Activated naive CD4-positive, alpha-beta T cell treated with anti-CD3 and anti-CD28 coated beads, Interleukin-2, amount 50 U/mL, for 24 hours (primary cell): ENCODE data around the gene METAP1D.

Experiments used
- H3K27ac Mint-ChIP-seq: one replicate; pipeline ENCODE4 v1.8.0; 2021; ENCODE audit warnings: mild to moderate bottlenecking, mixed read lengths
- H3K27me3 Mint-ChIP-seq: one replicate; pipeline ENCODE4 v1.8.0; 2021; ENCODE audit warnings: mixed read lengths
- H3K36me3 Mint-ChIP-seq: one replicate; pipeline ENCODE4 v1.8.0; 2021; ENCODE audit warnings: mixed read lengths
- H3K4me1 Mint-ChIP-seq: one replicate; pipeline ENCODE4 v1.8.0; 2021; ENCODE audit warnings: mixed read lengths
- H3K4me3 Mint-ChIP-seq: one replicate; pipeline ENCODE4 v1.8.0; 2021; ENCODE audit warnings: mild to moderate bottlenecking, mixed read lengths
- H3K9me3 Mint-ChIP-seq: one replicate; pipeline ENCODE4 v1.8.0; 2021; ENCODE audit warnings: mixed read lengths

Gene METAP1D

DNA sequence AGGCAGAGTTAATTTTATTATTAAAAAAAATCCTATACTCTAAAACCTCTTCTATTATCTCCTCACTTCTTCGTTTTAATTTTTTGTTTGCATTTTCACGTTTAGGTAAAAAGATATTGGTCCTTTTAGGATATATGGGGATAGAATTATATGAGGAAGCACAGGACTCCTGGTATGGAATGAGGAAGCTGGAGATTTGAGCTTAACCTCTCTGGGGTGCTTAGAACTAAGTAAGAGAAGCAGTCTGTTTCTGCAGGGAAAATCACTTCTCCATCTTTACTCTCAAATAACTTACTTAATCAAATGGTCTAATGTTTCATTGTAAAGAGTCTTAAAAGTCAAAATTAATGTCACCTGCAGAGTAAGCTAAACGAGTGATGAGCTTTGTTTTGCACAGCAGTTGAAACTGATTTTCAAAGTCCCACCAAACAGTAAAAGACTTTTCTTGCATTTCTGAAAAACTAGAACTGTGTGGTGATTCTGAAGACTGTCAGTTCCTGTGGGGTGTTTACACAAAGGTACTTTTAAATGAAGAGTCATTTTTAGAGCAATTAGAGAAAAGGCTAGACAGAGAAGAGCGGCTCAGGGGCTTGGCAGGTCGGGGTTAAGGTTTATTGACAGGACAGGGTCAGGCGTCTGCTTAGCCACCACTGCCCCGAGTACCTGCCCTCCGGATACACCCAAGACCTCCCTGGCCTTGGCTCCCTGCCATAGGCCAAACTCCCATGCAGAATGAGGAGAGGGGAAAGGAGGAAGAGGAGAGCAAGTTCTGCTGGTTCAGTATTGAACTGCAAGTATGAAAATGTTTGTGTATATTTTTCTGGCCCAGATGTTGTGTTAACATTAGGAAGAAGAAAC lies 21.6 kb downstream of the METAP1D start:
- Mint-ChIP-seq H3K9me3 (no peaks in the 10 kb centered on the region), H3K27ac (no peak overlapping the region), H3K27me3 (no peaks in the 10 kb centered on the region), H3K4me3 (no peak overlapping the region), H3K4me1 (no peaks in the 10 kb centered on the region), H3K36me3 (peaks cover 3% of the 10 kb centered on the region)

DNA sequence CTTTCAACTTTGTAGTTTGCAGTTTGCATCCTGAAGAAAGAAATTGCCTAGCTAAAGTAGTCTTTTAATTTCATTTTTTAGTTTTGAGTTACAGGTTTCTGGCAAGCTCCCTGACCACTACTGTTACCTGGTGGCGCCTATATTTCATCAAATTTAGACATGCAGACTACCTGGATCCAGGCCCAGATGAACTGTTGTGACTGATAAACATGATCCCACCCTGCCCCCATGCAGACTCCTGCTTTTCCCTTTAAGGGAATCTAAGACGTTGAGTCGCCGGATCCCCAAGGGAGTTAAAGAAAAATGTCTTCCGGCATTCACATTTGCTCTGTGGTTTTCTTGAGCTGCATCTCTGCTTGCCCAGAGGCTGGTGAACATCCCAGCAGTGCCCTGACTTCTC lies 22.2 kb downstream of the METAP1D start:
- Mint-ChIP-seq H3K4me3 (no peak overlapping the region), H3K36me3 (no peaks in the 10 kb centered on the region), H3K4me1 (no peaks in the 10 kb centered on the region), H3K27ac (no peak overlapping the region), H3K27me3 (no peaks in the 10 kb centered on the region), H3K9me3 (no peaks in the 10 kb centered on the region)

DNA sequence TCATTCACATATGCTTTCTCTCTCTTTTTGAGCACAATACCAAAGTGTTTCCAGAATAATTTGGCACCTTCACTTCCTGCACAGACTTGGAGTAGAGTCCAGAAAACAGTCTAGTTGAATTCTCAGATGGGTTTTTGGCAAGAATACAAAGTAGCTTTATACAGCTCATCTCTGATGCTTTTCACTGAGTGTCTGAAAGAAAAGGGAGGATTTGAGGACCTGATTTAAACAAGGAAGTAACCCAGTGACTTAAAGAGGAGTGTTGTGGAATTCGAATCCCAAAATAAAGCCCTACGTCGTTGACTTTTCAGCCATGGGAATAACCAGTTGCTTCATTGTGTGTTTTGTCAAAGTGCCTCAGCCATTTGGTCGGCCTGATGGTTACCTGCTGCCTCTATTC lies 31.8 kb downstream of the METAP1D start:
- no peak overlapping the region for H3K4me3 Mint-ChIP-seq
- H3K4me1 Mint-ChIP-seq = no peaks in the 10 kb centered on the region
- H3K27ac Mint-ChIP-seq = no peak overlapping the region
- no peaks in the 10 kb centered on the region for H3K9me3 Mint-ChIP-seq
- H3K27me3 Mint-ChIP-seq = no peaks in the 10 kb centered on the region
- no peaks in the 10 kb centered on the region for H3K36me3 Mint-ChIP-seq

DNA sequence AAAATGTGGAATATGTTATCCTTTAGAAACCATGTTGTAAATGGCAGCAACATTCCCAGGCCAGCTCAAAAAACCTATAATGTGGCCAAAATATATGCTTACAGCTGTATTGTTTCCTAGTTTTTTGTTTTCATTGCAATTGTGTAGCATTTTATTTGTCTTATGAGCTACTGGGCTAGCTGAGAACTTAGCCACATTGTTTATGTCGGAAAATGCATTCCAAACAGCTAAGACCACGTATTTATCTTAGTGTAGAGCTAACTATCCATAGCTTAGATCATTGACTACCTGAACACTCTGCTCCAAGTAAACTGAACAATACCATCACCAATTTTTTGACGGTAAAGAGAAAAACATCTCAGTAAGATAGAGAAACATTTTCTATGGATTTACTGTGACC lies 38.4 kb downstream of the METAP1D start:
- H3K27me3 Mint-ChIP-seq = no peaks in the 10 kb centered on the region
- H3K4me1 Mint-ChIP-seq = no peaks in the 10 kb centered on the region

DNA sequence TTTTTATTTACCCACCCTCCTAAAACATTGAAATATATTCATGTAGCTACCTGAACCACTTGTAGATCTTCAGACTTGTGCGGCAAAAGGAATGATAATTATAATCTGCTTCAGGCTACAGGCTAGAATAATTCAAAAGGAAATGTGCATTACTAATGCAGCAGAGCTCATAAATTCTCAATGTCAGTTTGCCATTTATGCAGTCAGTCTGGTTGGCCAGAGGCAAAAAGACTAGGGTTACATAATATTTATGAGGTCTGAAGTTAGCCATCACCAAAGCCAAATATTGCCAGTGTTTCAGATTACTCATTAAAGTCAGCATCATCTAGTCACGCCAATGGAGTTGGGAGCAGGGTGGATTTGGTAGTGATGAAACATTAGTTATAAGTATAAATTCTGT lies 38.9 kb downstream of the METAP1D start:
- Mint-ChIP-seq H3K27me3 (no peaks in the 10 kb centered on the region), H3K27ac (no peak overlapping the region), H3K4me3 (no peak overlapping the region), H3K36me3 (peaks cover 1% of the 10 kb centered on the region), H3K4me1 (no peaks in the 10 kb centered on the region), H3K9me3 (no peaks in the 10 kb centered on the region)

More for the DNA sequence above, 38.4 kb downstream of the METAP1D start:
- Mint-ChIP-seq H3K36me3 (peaks cover 1% of the 10 kb centered on the region), H3K27ac (no peak overlapping the region), H3K9me3 (no peaks in the 10 kb centered on the region), H3K4me3 (no peak overlapping the region)

DNA sequence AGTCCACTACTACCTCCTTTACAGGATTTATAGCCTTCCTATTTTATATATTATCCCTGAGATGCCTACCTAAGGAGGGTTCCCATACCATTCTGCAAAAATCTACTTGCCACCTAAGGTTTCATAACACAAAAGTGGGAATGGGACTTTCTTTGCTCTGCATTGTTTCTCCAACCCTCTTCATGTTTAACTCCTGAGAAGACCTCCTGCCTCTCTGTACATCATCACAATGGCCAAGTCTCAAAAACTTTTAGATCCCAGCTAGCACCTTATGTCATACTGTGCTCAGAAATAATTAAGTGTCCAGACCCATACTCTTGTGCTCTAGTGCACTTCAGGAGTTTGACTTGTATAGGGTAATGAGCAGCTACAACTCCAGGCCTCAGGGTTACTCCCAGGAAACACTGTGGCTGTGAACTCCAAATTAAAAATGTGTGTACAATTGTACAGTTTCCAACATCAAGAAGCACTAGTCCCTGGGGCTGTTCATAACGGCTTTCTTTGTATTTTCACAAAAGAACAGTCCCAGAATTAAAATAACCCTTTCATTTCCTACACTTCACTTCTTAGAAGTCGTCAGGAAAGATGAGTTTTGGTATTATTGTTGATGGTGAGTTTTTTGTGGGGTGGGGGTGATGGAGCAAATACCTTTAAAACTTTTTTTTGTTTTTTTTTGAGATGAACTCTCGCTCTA lies 39.4 kb downstream of the METAP1D start:
- no peak overlapping the region for H3K27ac Mint-ChIP-seq
- H3K4me1 Mint-ChIP-seq = no peaks in the 10 kb centered on the region
- H3K27me3 Mint-ChIP-seq = no peaks in the 10 kb centered on the region
- no peaks in the 10 kb centered on the region for H3K9me3 Mint-ChIP-seq
- H3K4me3 Mint-ChIP-seq = no peak overlapping the region
- peaks cover 1% of the 10 kb centered on the region for H3K36me3 Mint-ChIP-seq

DNA sequence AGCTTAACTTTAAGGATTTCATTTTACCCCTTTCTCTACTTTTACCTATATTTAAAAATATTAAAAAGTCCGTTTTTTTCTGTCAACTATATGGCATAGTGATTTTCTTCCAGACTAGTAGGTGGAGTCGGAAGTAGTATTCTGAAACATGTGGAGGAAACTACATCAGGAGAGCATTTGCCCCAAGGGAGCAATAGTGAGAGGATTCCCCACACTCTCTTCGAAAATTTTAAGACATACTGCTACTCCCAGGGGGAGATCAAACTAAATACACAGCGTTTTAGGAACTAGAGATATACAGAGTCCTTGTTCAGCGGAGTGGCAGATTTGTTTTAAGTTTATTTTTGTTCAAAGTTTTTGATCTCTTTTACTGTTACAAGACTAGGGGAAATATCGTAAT lies 40.6 kb downstream of the METAP1D start:
- no peak overlapping the region for H3K27ac Mint-ChIP-seq

DNA sequence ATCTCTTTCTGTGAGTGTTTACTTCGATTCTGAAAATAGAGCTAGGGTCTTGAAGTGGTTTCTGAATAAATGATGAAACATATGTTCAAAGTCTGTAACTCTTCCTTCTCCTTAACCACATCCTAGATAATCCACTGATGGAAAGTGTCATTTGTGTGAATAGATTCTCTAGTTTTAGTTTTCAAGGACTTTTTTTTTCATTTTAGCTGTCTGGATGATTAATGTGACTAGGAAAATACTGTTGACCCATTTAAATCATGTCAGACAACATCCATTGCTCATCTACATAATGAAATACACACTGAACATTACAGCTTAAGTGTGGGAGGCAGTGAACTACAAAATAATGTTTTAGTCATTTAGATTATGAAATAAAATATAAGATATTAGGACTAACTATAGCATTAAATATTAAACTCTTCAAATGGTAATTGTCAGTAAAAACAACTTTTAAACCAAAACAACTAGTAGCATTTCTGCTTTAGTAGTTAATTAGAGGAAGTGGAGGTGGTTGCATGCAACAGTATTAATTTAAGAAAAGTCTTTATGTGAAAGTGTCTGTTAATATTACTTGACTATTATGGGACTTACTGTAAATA lies 46.4 kb downstream of the METAP1D start:
- Mint-ChIP-seq H3K36me3 (peaks cover 2% of the 10 kb centered on the region), H3K27ac (peak overlapping the region; percentile 46)

More for the DNA sequence above, 40.6 kb downstream of the METAP1D start:
- no peaks in the 10 kb centered on the region for H3K4me1 Mint-ChIP-seq
- no peak overlapping the region for H3K4me3 Mint-ChIP-seq
- no peaks in the 10 kb centered on the region for H3K27me3 Mint-ChIP-seq
- H3K36me3 Mint-ChIP-seq = peaks cover 1% of the 10 kb centered on the region
- H3K9me3 Mint-ChIP-seq = no peaks in the 10 kb centered on the region

DNA sequence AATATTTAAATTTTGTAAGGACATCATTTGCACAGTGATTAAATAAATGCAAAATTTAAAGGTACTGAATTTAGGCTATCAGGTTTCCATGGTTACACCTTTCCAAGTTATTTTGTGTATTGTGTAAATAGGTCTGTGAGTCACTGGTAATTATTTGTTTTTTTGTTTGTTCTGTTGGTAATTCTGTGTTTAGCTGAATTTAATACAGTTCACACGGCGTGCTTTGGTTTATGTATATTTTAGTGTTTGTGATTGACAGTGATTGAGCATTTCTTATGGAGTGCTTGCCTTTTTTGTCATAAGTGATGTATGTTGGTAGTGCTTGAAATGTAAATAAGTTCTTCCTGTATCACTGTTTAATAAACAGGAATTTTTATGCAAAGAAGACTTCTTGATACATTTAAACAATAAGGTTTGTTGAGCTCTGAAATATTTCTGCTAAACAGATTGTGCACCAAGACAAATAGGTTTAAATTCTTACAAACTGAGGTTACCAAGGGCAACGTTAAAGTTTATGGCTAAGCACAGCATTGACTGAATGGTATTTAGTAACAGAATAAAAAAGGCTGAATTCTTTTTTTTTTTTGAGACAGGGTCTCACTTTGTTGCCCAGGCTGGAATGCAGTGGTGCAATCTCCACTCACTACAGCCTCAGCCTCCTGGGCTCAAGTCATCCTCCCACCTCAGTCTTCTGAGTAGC lies 47.3 kb downstream of the METAP1D start:
- H3K4me1 Mint-ChIP-seq = peaks cover 5% of the 10 kb centered on the region
- H3K9me3 Mint-ChIP-seq = no peaks in the 10 kb centered on the region
- no peak overlapping the region for H3K4me3 Mint-ChIP-seq
- no peak overlapping the region for H3K27ac Mint-ChIP-seq
- H3K36me3 Mint-ChIP-seq = peaks cover 2% of the 10 kb centered on the region
- H3K27me3 Mint-ChIP-seq = no peaks in the 10 kb centered on the region

More for the DNA sequence above, 46.4 kb downstream of the METAP1D start:
- H3K4me3 Mint-ChIP-seq = peak overlapping the region; percentile 13
- no peaks in the 10 kb centered on the region for H3K9me3 Mint-ChIP-seq
- peaks cover 5% of the 10 kb centered on the region for H3K4me1 Mint-ChIP-seq
- no peaks in the 10 kb centered on the region for H3K27me3 Mint-ChIP-seq

DNA sequence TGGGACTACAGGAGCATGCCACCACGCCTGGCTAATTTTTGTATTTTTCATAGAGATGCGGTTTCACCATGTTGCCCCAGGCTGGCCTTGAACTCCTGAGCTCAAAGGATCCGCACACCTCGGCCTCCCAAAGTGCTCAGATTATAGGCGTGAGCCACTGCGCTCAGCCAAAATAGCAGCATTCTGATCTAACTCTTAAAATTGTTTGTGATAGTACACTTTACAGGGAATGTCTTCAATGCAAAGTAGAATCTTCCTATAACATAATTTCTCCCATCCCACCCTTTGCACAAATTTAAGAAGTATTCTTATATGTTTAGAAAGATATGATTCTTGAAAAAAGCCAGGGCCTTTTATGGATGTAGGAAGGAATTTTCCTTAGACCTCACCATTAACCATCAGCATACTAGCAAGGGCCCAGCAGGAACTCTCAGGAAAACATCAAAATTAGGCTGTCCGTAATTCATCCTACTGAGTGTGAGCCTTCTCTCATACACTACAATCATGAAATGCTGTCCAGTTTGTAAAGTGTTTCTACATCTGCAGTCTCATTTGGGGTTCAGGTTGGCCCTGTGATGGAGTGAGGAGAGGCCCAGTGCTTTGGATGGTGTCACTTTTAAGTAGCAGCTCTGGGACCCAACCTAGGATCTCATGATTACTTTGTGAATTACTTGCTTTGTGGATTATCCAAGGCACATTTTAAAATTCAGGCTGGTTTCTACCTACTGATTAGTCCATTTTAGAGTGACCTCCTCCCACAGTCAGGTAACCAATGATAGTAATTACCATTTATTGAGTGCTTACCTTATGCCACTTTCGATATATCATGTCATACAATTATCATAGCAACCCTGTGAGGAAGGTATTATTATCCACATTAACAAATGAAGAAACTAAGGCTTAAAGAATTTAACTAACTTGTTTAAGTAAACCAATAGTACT lies 48.1 kb downstream of the METAP1D start:
- no peak overlapping the region for H3K4me3 Mint-ChIP-seq
- H3K27me3 Mint-ChIP-seq = no peaks in the 10 kb centered on the region
- H3K9me3 Mint-ChIP-seq = no peaks in the 10 kb centered on the region
- peaks cover 2% of the 10 kb centered on the region for H3K36me3 Mint-ChIP-seq
- peaks cover 5% of the 10 kb centered on the region for H3K4me1 Mint-ChIP-seq
- H3K27ac Mint-ChIP-seq = no peak overlapping the region

DNA sequence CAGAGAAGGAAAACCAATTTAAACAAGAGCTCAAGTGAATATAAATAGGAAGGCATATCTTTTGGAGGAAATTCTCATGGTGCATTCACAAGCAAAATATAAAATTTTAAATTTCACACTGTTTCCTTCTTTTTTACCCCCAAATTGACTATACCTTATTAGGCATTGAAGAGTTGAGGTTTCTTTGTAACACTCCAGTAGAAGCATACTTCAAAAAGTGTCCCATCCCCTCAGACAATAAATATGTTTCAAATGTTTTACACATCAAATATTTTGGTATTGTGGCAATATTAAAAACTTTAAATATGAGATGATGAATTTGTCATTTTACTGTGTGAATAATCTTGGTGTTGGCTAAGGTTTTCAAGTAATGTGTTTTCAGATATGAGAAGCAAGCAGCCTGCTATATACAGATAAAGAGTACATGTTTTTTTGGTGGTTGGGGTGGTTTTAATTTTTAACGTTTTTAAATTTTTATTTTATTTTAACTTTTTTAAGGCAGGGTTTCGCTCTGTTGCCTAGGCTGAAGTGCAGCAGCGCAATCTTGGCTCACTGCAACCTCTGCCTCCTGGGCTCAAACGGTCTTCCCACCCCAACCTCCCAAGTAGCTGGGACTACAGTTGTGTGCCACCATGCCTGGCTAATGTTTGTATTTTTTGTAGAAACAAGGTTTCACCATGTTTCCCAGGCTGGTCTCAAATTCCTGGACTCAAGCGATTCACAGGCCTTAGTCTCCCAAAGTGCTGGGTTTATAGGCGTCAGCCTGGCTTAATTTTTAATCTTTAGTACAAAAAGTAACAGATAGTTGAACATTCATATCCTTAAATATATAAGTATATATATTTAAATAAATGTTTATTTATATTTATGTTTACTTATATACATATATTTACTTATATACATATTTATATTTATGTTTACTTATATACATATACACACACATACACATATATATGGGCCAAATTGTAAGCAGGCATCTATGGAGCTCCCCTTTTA lies 49.1 kb downstream of the METAP1D start:
- H3K27ac Mint-ChIP-seq = no peak overlapping the region
- no peaks in the 10 kb centered on the region for H3K27me3 Mint-ChIP-seq
- peaks cover 5% of the 10 kb centered on the region for H3K4me1 Mint-ChIP-seq
- peaks cover 2% of the 10 kb centered on the region for H3K36me3 Mint-ChIP-seq
- no peak overlapping the region for H3K4me3 Mint-ChIP-seq
- no peaks in the 10 kb centered on the region for H3K9me3 Mint-ChIP-seq

DNA sequence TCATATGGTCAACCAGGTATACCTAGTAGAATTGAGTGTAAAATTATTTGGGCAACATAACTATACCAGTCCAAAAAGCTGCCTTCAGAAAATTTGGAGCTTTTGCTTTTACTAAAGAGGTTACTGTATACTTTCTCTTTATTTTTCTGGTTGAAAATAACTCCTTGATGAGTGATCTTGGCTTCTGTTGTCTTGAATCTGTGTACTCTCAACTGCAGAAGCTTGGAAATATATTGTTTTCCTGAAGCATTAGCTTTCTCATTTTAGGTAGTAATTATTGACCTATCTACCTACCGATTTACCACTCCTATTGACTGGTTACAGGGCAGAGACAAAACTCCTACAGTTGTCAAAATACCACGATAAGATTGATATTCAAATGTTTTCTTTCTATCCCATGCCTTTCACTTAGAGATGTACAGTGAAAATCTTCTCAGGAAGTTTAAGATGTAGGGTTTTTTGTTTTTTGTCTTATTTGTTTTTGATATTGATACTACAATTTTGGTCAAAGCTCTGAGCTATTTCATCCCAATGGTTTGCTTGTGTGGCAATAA lies 49.9 kb downstream of the METAP1D start:
- peaks cover 2% of the 10 kb centered on the region for H3K36me3 Mint-ChIP-seq
- H3K9me3 Mint-ChIP-seq = no peaks in the 10 kb centered on the region
- H3K4me1 Mint-ChIP-seq = peaks cover 5% of the 10 kb centered on the region
- no peak overlapping the region for H3K4me3 Mint-ChIP-seq
- no peak overlapping the region for H3K27ac Mint-ChIP-seq
- no peaks in the 10 kb centered on the region for H3K27me3 Mint-ChIP-seq

DNA sequence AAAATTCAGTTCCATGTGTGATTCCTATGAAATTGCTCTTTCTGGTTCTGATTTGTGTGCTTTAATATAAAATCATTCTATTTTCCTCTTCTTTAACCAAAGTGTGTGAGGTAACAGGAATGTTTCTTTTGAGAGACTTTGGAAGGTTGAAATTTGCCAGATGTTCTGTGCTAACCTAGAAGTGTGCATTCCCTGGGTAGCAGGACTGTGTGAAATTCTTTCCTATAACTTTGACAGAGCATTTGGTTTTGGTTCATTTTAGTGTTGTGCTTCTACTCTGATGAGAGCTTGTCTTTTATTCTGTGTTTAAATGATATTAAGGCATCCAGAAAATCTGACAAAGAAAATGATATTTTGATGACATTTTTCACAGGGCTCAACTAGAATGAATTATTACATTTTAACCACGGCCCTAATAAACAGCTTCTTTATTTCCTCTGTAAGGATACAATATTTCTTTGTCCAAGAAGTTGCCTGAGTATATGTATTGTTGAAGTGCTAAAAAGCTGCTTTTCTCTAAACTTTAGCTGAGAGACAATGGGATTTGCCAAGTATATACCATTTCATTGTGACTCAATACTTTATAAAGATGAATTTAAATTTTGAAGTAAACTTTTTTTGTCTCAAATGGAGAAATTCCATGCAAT lies 50.8 kb downstream of the METAP1D start:
- H3K4me1 Mint-ChIP-seq = peaks cover 5% of the 10 kb centered on the region
- no peaks in the 10 kb centered on the region for H3K9me3 Mint-ChIP-seq
- H3K27me3 Mint-ChIP-seq = no peaks in the 10 kb centered on the region
- H3K27ac Mint-ChIP-seq = no peak overlapping the region
- peaks cover 2% of the 10 kb centered on the region for H3K36me3 Mint-ChIP-seq
- H3K4me3 Mint-ChIP-seq = no peak overlapping the region
